Effector CD4-positive, alpha-beta T cell (primary cell): Measurements from ENCODE around the gene DNAH3.
"Not testable (repeated sequence)": the region's sequence is repeated elsewhere in the genome, so short reads cannot be mapped to it uniquely, and the experiment has no call there.

ENCODE experiments used
- DNase-seq: peaks from one replicate; pipeline ENCODE4 v3.0.0-alpha.2; 2020

DNAH3 gene

DNA sequence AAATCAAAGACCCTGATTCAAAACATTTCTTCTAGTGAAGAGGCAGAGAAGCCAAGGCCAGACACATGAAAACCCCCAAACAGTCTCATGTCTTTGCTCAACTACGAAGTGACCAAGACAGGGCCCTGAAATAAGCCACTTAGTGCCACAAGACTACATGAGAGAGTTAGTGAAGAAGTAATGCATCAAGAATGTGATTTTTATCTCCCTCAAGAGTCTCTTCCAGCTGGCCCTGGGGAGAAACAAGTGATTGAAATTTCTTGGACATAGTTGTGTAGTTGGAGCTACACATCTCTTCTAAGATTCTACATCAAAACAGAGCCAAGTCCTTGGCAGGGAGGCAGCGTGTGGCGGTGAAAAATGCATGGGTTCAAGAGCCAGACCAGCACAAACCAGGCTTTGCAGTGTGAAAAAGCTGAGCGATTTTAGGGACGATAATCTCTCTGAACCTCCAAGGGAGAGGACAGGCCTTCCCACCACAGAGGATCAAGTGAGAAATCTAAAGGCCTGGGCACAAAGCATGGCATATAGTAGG is 219.5 kb downstream of the DNAH3 start:
- DNase-seq, result no peak

DNA sequence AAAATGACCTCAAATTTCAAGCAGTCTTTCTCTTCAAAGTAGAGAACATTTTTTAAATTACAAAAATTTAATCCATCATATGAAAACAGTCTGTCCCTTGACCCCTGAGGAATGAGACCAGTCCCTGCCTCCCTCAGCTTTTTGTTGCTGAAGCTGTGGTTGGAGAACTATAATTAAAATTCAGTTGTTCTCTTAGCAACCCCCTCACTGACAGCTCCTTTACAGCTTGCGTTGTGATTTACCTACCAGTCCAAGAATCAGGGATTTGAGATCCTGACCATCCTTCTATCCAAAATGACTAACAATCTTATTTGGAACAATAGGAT is 220.3 kb downstream of the DNAH3 start:
- DNase-seq, result no peak

DNA sequence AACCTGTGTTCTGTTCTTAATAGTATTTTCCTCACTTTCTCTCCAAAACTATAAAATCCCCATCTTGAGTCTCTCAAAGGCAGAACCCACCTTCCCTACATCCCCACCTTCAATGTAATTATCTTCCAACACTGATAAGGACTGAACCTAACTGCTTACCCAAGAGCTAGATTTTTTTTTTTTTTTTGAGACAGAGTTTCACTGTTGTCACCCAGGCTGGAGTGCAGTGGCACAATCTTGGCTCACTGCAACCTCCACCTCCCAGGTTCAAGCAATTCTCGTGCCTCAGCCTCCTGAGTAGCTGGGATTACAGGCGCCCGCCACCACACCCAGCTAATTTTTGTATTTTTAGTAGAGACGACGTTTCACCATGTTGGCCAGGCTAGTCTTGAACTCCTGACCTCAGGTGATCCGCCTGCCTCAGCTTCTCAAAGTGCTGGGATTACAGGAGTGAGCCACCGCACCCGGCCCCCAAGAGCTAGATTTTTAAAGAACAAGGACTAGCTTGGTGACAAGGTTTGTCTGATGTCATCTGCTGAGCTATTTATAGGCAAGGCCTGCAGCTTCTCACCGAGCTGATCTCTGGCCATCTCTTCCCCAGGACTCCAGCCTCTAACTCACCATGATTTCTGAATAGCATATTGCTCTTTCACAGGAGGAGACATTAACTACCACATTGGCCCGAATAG is 220.8 kb downstream of the DNAH3 start:
- DNase-seq, result not testable (repeated sequence)

DNA sequence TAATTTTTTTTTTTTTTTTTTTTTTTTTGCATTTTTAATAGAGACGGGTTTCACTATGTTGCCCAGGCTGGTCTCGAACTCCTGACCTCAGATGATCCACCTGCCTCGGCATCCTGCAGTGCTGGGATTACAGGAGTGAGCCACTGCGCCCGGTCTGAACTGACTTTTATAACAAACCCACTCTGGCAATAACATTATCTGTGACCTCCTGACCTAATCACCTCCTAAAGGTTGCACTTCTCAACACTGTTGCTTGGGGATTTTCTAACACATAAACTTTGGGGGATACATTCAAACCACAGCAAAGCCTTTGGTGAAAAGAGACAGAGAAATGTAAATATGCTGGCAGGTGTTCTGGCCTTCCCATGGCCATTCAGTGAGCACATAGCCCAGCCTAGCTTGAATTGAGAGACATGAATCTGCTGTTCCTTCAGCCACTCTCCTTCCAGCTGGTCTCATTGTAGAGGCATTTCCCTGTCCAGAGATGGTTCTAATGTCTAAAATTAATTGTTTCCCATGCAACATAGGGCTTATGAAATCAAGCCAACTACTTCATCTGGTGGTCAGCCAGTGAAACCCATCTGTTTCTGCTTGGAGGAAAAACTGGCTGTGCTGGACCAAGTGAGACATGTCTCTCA is 221.8 kb downstream of the DNAH3 start:
- no peak for DNase-seq

DNA sequence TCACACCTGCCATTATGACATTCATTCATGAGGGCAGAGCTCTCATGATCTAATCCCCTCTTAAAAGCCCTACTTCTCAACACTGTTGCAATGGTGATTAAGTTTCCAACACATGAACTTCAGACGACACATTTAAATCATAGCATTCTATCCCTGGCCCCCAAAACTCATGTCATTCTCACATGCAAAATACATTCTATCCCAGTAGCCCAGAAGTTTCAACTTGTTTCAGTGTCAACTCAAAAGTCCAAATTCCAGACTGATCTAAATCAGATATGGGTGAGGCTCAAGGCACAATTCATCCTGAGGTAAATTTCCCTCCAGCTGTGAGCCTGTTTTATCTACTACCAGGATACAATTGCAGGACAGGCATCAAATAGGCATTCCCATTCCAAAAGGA is 224.9 kb downstream of the DNAH3 start:
- no peak for DNase-seq

DNA sequence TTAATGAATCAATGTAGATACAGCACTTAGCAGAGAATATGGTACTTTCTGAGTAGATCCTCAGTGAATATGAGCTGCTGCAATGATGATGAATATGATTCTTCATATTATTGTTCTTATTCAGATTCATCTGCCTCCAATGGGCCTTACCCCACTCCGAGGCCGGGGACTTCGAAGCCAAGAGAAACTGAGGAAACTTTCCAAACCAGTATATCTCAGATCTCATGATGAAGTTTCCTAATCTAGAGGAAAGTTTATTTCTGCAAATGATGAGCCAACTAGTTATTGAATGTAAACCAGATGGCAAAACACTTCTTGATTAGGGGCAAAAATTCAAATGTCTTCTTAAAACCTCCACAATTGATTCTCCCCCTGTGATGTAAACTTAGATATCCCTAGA is 226.8 kb downstream of the DNAH3 start:
- no peak for DNase-seq

DNA sequence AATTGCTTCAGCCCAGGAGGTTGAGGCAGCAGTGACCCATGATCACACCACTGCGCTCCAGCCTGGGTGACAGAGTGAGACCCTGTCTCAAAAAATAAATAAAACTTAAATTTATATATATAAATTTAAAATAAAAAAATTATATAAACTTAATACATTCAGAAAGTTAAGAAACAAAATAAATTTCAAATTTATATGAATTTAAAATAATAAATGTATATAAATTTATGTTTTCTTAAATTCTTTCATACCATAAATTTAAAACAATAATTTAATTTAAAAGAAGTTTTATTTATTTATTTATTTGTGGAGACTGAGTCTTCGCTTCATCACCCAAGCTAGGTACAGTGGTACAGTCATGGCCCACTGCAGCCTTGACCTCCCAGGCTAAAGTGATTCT is 229.8 kb downstream of the DNAH3 start:
- DNase-seq, result no peak

DNA sequence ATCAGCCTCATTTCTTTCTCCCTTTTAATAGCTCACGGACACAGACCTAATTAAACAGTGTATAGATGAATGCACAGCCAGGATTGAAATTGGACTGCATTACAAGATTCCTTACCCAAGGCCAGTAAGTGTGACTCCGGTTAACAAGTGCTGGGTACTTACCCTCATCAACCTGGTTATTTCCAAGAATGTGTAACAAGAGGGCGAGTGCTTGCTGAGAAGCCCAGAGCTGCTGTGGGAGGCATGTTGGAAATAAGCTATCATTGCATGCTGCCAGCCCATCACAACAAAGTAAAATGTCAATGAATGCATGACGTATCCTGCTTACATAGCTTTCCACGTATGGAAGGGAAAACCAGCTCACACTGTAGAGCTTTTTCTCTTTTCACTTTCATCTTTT is 230.6 kb downstream of the DNAH3 start:
- DNase-seq, result no peak

DNA sequence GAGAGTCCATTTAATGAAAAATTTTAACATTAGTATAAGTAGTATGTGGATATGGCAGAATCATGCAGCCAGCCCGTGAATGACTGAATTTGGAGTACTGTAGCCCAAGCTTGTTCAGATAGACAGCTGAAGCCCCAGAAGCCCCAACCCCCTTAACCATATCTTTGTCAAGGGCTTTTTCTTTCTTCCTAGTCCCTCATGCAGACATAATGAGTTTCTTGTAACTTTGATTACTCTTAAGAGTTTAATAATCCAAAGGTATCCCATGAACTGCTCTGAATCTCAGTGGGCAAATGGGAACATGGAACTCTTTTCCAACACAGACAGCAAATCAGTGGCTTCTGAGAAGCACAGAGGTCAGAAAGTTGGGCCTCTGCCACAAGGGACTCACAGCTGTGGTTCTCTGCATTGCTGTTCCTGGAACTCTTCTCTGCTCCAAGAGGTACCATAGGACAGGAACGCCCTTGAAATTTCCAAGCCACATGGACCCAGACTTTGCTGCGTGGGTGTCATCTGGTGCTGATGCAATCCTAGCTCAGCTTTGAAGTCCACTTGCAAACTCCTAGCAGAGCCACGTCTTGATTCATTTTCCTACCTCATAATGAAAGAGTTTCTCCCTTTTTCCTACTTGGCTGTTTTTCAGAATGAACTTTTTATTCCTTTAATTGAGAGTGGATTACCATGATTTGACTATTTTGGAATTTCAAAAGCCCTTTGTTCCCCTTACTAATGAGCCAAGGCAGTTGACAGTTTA is 232.0 kb downstream of the DNAH3 start:
- no peak for DNase-seq

DNA sequence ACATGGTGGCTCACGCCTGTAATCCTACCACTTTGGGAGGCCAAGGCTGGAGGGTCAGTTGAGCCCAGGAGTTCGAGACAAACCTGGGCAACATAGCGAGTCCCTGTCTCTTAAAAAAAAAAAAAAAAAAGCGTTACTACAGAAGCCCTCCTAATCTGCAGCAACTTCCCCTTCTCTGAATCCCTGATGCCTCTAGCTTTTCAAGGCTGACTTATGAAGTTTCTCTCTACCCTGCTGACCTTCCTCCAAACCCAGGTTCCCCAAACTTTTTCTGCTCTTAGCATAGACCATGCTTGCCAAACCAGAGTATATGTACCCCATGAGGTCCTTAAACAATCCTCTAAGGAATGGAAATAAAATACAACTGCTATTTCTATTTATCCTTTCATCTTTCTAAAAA is 233.7 kb downstream of the DNAH3 start:
- no peak for DNase-seq

DNA sequence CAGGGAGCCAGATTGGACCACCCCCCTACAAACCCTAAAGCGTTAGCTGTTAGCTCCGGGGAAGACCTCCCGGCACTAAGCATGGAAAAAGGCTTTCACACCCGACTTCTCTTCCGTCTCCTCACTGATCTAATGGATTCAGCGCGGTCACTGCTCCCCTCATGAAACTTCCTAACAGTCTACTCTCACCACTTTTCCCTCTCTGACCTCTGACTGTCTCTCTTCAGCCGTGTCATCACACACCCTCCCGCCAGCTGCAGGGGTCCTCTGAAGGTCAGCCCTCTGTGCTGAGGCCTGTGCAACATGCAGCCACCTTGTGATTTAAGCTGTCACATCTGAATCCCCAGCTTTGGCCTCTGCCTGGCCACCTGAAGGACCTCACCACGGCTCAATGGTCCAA is 234.4 kb downstream of the DNAH3 start:
- no peak for DNase-seq

DNA sequence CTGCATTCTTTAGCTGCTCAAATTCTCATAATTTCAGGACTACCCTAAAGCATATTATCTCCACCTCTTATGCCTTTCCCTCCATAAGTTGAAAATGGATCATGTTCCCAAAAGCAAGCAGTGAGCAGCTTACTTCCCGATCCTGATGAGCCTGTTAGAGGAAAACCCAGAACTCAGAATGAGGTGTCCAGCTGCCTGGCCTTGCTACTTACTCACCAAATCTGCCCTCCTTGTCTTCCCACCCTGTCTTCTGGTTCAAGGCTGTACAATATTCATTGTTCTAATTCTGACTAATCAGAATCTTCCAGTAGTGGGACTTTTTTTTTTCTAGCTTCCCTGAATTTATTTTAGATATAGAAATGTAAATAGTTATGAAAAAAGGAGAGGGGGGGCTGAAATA is 239.3 kb downstream of the DNAH3 start:
- no peak for DNase-seq

DNA sequence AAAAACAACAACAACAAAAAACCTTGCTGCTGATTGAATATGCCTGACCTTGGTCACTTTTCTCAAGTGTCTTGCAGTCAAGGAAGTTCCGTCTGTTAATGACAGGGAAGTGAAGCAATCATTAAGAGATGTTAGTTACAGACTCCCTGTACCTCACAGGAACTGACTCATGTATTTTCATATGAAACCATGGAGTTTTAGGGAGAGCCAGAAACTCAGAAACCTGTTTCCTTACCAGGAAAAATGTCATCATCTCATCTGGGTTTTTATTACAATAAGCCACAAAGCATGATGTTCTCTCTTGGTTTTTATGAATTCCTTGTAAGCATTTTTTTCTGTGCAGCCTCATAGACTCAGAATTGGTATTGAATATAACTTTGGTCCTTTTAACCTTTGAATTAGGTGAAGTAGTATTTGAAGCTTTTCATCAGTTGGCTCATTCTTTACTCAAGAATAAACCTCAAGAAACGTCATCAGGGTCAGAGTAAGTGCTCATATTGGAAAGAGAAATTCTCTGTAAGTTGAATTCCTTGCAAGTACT is 239.8 kb downstream of the DNAH3 start:
- DNase-seq, result no peak

DNA sequence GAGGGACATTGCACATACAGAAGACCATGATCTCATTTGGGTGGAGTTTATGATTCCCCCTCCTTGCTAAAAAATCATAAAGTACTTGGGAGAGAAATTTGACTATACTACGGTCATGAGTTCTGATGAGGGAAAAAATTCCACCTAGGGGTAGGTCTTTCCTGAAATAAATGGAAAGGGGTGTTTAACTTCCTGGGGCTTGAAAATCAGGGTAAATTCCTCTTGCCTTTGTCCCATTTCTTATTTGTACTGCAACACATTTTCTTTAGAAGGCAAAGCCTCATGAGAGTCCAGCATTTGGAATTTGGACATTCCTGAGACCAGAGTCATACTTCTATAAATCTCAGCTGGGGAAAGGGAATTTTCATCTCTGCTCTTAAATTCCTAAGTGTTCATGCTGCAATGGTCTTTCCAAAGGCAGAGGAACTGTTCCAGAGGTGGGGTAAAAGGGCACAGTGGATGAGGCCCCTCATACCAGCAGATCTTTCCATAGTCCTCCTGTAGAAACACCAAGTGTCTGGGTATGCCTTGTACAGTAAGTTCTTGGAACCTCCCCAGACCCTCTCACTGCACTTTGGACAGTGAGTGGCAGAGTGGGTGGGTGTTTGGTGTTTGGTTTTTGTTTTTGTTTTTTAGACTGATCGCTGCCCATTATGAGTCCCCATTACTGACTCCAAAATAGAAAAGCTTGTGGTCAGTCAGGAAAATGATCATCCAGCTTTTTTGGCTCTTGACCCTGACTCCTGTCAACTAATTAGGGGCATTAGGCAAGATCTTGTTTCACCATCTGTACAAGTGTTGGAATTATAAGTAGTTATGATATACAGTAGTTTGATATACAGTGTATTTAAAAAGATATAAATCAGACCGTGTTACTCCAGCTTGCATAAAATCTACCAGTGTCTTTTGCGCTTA is 244.0 kb downstream of the DNAH3 start:
- no peak for DNase-seq

DNA sequence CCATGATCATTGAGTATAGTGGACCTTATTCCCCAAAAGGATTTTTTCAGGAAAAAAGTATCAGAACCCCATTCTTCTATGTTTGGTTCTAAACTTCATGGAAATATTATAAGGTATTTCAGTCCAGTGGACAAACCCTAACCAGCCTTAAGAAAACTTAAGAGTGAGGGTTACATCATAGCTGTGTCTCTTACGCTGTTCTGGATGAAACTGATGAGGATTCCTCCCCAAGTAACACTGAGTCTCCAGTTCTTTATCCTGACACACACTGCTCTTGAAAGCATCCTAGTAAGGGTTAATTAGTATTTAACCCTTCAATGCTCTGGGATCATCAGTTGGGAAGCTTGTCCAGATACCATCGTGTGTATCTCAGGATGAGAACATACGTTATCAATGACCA is 245.1 kb downstream of the DNAH3 start:
- no peak for DNase-seq

DNA sequence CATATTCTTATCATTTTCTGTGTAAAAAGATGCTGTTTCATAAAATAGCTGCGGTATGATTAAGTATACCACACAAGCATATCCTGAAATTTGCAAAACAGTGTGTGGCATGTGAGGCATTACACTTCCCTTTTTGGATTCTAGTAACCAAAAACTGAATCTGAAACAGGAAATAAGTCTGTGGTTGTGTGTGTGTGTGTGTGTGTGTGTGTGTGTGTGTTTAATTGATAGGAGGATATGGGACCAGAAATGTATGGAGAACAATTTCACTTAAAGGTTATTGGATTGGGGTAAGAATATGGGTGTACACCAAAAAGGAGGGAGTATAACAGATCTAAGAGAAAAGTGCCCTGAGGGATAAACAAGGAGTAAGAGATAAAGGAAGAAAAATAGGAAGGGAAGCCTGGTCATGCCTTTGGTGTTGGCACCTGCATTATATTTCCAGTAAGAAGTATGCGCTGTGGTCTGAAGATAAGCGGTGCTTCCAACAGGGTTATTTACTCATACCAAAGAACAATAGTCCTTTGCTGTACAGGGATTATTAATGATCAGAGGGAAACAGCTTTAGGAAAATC is 246.1 kb downstream of the DNAH3 start:
- DNase-seq, result peak; percentile 4

DNA sequence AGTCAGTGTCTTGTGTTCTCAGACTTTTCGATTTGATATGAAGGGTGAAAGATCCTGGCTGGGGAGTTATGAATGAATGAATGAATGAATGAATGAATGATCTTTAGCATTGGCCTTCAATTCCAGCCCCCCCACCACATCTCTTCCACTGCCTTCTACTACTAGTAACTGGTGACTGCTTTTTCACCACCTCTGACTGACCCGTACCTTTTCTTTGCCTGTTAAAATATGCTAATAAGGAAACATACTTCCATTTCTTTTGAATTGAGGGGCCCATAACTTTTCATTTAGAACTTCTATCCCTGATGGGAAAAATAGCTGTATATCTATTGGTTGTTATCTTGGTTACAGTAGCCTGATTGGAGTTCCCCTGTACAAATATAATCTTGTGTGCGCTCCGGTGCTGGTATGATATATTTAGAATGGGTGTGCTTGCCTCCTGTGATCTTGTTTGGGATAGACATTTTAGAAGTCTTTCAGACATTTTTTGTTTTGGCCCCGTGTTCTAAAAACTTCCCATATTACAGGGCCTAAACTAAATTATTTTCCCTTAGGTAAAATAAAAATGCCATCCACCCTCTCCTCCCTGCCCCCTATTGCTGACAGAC is 246.6 kb downstream of the DNAH3 start:
- DNase-seq, result no peak

DNA sequence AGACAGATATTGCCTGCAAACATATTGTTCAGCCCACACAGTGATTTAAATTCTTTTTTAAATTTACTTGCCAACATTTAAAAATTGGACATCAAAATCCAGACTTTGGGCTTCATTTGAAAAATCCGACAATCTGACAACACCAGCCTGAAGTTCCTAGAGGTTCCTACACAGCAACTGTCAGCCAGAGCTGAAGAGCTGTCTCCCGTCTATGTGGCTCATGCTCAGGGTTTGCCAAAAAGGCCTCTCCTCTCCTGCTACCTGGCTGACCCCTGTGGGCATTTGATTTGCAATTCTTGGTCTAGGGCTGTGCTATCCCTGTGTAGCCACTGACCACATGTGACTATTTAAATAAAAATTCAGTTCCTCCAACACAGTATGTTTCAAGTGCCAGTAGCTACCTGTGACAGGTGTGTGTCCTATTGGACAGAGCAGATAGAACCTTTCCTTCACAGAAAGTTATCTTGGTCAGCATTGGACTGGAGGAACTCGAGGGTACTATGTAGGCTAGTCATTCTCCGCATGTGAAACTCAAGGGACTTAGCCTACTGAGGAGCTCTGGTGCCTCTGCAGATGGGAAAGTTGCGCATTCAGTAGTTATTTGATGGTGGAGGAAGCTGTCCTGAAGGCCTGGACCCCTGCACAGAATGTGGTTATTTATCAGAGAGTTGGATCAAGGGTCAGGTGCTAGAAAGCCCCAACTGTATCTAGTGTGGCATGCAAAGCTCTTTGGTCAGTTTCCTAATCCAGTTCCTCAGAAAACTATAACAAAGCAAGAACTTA is 247.3 kb downstream of the DNAH3 start:
- no peak for DNase-seq

DNA sequence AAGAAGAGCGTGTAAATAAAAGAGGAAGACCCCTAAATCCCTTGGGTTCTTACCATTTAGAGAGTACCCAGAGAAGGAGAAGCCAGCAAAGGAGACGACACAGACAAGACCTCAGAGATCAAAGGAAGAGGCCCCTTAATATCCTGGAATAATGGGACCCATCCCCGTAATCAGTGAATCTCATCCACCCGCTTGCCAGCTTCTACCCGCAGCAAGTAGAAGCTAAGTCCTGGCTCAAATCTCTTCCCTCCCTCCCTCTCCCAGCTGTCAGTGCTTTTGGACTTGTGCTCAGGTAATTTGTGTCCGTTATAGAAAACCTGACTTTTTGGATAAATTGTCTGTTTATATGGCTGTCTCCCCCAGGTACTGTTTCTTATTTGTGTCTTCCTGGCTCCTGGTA is 248.2 kb downstream of the DNAH3 start:
- no peak for DNase-seq

DNA sequence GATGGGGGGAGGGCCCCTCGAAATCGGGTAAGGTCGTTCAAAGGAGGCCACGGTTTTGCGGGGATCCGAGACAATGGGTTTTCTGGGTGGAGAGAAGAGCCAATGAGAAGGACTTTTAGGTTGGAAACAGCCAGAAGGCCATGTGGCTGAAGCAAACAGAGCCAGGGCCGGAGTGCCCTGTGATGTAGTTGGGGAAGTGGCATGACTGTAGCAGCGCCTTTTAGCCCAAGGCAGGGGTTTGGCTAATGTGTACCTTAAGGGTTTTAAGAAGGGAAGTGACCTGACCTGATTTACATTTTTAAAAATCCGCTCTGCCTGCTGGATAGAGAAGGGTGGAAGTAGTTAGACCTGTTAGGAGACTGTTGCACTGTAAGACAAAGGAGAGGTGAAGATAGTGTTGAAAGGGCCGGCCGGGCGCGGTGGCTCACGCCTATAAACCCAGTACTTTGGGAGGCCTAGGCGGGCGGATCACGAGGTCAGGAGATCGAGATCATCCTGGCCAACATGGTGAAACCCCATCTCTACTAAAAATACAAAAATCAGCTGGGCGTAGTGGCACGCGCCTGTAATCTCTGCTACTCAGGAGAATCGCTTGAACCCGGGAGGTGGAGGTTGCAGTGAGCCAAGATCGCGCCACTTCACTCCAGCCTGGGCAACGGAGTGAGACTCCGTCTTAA is 249.1 kb downstream of the DNAH3 start:
- peak; percentile 8 for DNase-seq

DNA sequence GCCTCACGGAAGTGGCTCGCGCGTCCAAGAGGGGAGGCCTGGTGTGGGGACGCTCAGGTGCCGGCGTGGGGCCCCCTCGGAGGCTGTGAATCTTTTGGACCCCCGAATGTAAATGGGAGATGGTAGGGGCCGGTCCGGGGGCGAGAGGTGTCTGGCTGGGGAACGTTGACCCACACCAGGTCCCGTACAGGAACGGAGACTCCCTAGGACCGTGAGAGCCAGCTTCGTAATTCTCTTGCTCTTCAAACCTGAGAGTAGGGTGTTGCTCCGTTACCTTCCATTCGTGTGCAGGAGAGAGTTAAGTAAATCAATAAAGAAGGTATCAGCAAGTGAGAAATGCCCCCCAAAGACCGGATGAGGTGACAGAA is 249.6 kb downstream of the DNAH3 start:
- no peak for DNase-seq
